ENCODE data around the gene C4orf51. TPM values are rescaled to one million over a fixed set of nuclear protein-coding genes. Genes with fewer than 3 reads are reported as not detected.

C4orf51 gene
- total RNA-seq, 1 donor from 2014 or later, result not detected

GRCh38 chr4:145743641-145744040, 63.7 kb downstream of the C4orf51 start:
- DNase-seq (ENCODE audit: extremely low read depth, low read depth, low spot score), result no peak

- no peak for DNase-seq (ENCODE audit: extremely low read depth, low read depth, low spot score)
These were observed 75.9 kb downstream of the C4orf51 start for GRCh38 chr4:145755802-145756201.

GRCh38 chr4:145756244-145756643, 76.3 kb downstream of the C4orf51 start:
- DNase-seq (ENCODE audit: extremely low read depth, low read depth, low spot score), result no peak

- DNase-seq (ENCODE audit: extremely low read depth, low read depth, low spot score), result no peak
These were observed 77.2 kb downstream of the C4orf51 start for GRCh38 chr4:145757188-145757587.

GRCh38 chr4:145760176-145760575, 80.2 kb downstream of the C4orf51 start:
- no peak for DNase-seq (ENCODE audit: extremely low read depth, low read depth, low spot score)

GRCh38 chr4:145760961-145761929, 81.3 kb downstream of the C4orf51 start:
- DNase-seq (ENCODE audit: extremely low read depth, low read depth, low spot score), result no peak

GRCh38 chr4:145762719-145763118, 82.8 kb downstream of the C4orf51 start:
- no peak for DNase-seq (ENCODE audit: extremely low read depth, low read depth, low spot score)

GRCh38 chr4:145763399-145763798, 83.5 kb downstream of the C4orf51 start:
- no peak for DNase-seq (ENCODE audit: extremely low read depth, low read depth, low spot score)

GRCh38 chr4:145766273-145766672, 86.3 kb downstream of the C4orf51 start:
- DNase-seq (ENCODE audit: extremely low read depth, low read depth, low spot score), result no peak

GRCh38 chr4:145769450-145770037, 89.6 kb downstream of the C4orf51 start:
- no peak for DNase-seq (ENCODE audit: extremely low read depth, low read depth, low spot score)

- no peak for DNase-seq (ENCODE audit: extremely low read depth, low read depth, low spot score)
These were observed 90.2 kb downstream of the C4orf51 start for GRCh38 chr4:145770124-145770523.

GRCh38 chr4:145772347-145772746, 92.4 kb downstream of the C4orf51 start:
- no peak for DNase-seq (ENCODE audit: extremely low read depth, low read depth, low spot score)

- DNase-seq (ENCODE audit: extremely low read depth, low read depth, low spot score), result no peak
These were observed 93.8 kb downstream of the C4orf51 start for GRCh38 chr4:145773581-145774234.

GRCh38 chr4:145774473-145774872, 94.5 kb downstream of the C4orf51 start:
- DNase-seq (ENCODE audit: extremely low read depth, low read depth, low spot score), result no peak

- no peak for DNase-seq (ENCODE audit: extremely low read depth, low read depth, low spot score)
These were observed 95.5 kb downstream of the C4orf51 start for GRCh38 chr4:145775406-145775805.

GRCh38 chr4:145776208-145776607, 96.3 kb downstream of the C4orf51 start:
- no peak for DNase-seq (ENCODE audit: extremely low read depth, low read depth, low spot score)

- peak; percentile 66 for DNase-seq (ENCODE audit: extremely low read depth, low read depth, low spot score)
These were observed 99.4 kb downstream of the C4orf51 start for GRCh38 chr4:145779319-145779801.

GRCh38 chr4:145781351-145781750, 101.4 kb downstream of the C4orf51 start:
- no peak for DNase-seq (ENCODE audit: extremely low read depth, low read depth, low spot score)

Data from glomerular endothelial cell (primary cell).